H9 (cell line): ENCODE results near the gene CHD9. TPM values are rescaled to one million over a fixed set of nuclear protein-coding genes. Genes with fewer than 3 reads are reported as not detected.
A peak's percentile ranks its signal among the peaks of the same experiment; 100 is the strongest.

Experiments
- DNase-seq: peaks from one replicate; pipeline ENCODE4 v3.0.0-alpha.2; 2017
- H2AFZ ChIP-seq: one replicate; pipeline ENCODE4 v1.6.1; 2013; ENCODE audit warnings: mild to moderate bottlenecking, low read length, control low read depth, moderate library complexity
- H2AK5ac ChIP-seq: 2 replicates; pipeline ENCODE4 v1.6.1; 2013; ENCODE audit warnings: low read length, control low read depth, mixed read lengths; ENCODE audit not compliant: insufficient read length
- H2BK120ac ChIP-seq: one replicate; pipeline ENCODE4 v1.6.1; 2013; ENCODE audit warnings: low read depth, mild to moderate bottlenecking, low read length, control low read depth, inconsistent platforms; ENCODE audit not compliant: poor library complexity, severe bottlenecking
- H2BK12ac ChIP-seq: 2 replicates; pipeline ENCODE4 v1.6.1; 2013; ENCODE audit warnings: low read length, control low read depth, mixed read lengths, low read depth; ENCODE audit not compliant: insufficient read length
- H2BK15ac ChIP-seq: 2 replicates; pipeline ENCODE4 v1.6.1; 2013; ENCODE audit warnings: low read depth, low read length, control low read depth
- H2BK20ac ChIP-seq: one replicate; pipeline ENCODE4 v1.6.1; 2013; ENCODE audit warnings: low read depth, mild to moderate bottlenecking, low read length, control low read depth, inconsistent platforms; ENCODE audit not compliant: poor library complexity, severe bottlenecking
- H2BK5ac ChIP-seq: 2 replicates; pipeline ENCODE4 v1.6.1; 2013; ENCODE audit warnings: low read length, control low read depth, mixed read lengths; ENCODE audit not compliant: insufficient read length
- H3K14ac ChIP-seq: 2 replicates; pipeline ENCODE4 v1.6.1; 2013; ENCODE audit warnings: low read length, control low read depth; ENCODE audit not compliant: insufficient read depth
- H3K18ac ChIP-seq: 2 replicates; pipeline ENCODE4 v1.6.1; 2013; ENCODE audit warnings: low read depth, mild to moderate bottlenecking, mixed read lengths, low read length, control low read depth; ENCODE audit not compliant: insufficient read length
- H3K23ac ChIP-seq: 2 replicates; pipeline ENCODE4 v1.6.1; 2013; ENCODE audit warnings: low read length, control low read depth, mixed read lengths, low read depth; ENCODE audit not compliant: insufficient read length
- H3K23me2 ChIP-seq: 2 replicates; pipeline ENCODE4 v1.6.1; 2013; ENCODE audit warnings: low read depth, mild to moderate bottlenecking, mixed read lengths, low read length, control low read depth; ENCODE audit not compliant: insufficient read length, poor library complexity, severe bottlenecking
- H3K27ac ChIP-seq: 2 replicates; pipeline ENCODE4 v1.5.1; 2013; ENCODE audit warnings: low read length, control low read depth, mixed read lengths, low read depth; ENCODE audit not compliant: insufficient read length
- H3K27me3 ChIP-seq: 2 replicates; pipeline ENCODE4 v1.6.1; 2013; ENCODE audit warnings: low read length, control low read depth, inconsistent platforms; ENCODE audit not compliant: insufficient read depth
- H3K4ac ChIP-seq: 2 replicates; pipeline ENCODE4 v1.6.1; 2013; ENCODE audit warnings: low read depth, mild to moderate bottlenecking, control low read depth, inconsistent platforms, low read length, moderate library complexity
- H3K4me1 ChIP-seq: 2 replicates; pipeline ENCODE4 v1.6.1; 2013; ENCODE audit warnings: low read length, control low read depth, inconsistent platforms; ENCODE audit not compliant: insufficient read depth
- H3K4me2 ChIP-seq: 2 replicates; pipeline ENCODE4 v1.6.1; 2013; ENCODE audit warnings: low read length, control low read depth, mixed read lengths; ENCODE audit not compliant: insufficient read length, insufficient read depth
- H3K56ac ChIP-seq: 2 replicates; pipeline ENCODE4 v1.6.1; 2013; ENCODE audit warnings: low read depth, mild to moderate bottlenecking, mixed read lengths, low read length, control low read depth; ENCODE audit not compliant: insufficient read length
- H3K79me1 ChIP-seq: 2 replicates; pipeline ENCODE4 v1.6.1; 2013; ENCODE audit warnings: low read depth, mild to moderate bottlenecking, moderate library complexity, low read length, control low read depth, inconsistent platforms; ENCODE audit not compliant: insufficient read depth, poor library complexity, severe bottlenecking
- H3K79me2 ChIP-seq: 2 replicates; pipeline ENCODE4 v1.6.1; 2013; ENCODE audit warnings: low read length, control low read depth, inconsistent platforms; ENCODE audit not compliant: insufficient read depth
- H3K9ac ChIP-seq: 2 replicates; pipeline ENCODE4 v1.6.1; 2013; ENCODE audit warnings: low read length, control low read depth, mixed read lengths; ENCODE audit not compliant: insufficient read length; ENCODE audit errors: extremely low read depth
- H3K9me3 ChIP-seq: one replicate; pipeline ENCODE4 v1.6.1; 2013; ENCODE audit warnings: low read depth, low read length, inconsistent platforms; ENCODE audit not compliant: control insufficient read depth
- H3T11ph ChIP-seq: one replicate; pipeline ENCODE4 v1.6.1; 2013; ENCODE audit warnings: mild to moderate bottlenecking, low read length, control low read depth, inconsistent platforms
- H4K20me1 ChIP-seq: one replicate; pipeline ENCODE4 v1.6.1; 2013; ENCODE audit not compliant: control insufficient read depth, insufficient read length, insufficient read depth
- H4K5ac ChIP-seq: 2 replicates; pipeline ENCODE4 v1.6.1; 2013; ENCODE audit warnings: low read depth, mild to moderate bottlenecking, mixed read lengths, low read length, control low read depth; ENCODE audit not compliant: insufficient read length
- H4K8ac ChIP-seq: replicated peaks from 2 replicates; pipeline ENCODE4 v1.6.1; 2013; ENCODE audit warnings: low read length, control low read depth, mixed read lengths, low read depth; ENCODE audit not compliant: insufficient read length
- H4K91ac ChIP-seq: 2 replicates; pipeline ENCODE4 v1.6.1; 2013; ENCODE audit warnings: low read depth, mild to moderate bottlenecking, moderate library complexity, mixed read lengths, low read length, control low read depth; ENCODE audit not compliant: insufficient read length
- H3K27ac Mint-ChIP-seq, 3 experiments: 2 replicates in 2 of 3; 3 replicates in 1 of 3; pipeline ENCODE4 v1.8.0; 2020 to 2021; ENCODE audit warnings: mixed read lengths in 3 of 3, mild to moderate bottlenecking in 1 of 3, moderate library complexity in 1 of 3
- H3K27me3 Mint-ChIP-seq: 2 replicates; pipeline ENCODE4 v1.8.0; 2021; ENCODE audit warnings: low read depth, mild to moderate bottlenecking, moderate library complexity, mixed read lengths
- H3K36me3 Mint-ChIP-seq, 3 experiments: 2 replicates in 2 of 3; 3 replicates in 1 of 3; pipeline ENCODE4 v1.8.0; 2020 to 2021; ENCODE audit warnings: low read depth in 3 of 3, mixed read lengths in 3 of 3; ENCODE audit not compliant: insufficient read depth in 1 of 3
- H3K4me1 Mint-ChIP-seq, 2 experiments: 2 replicates each; pipeline ENCODE4 v1.8.0; 2020; ENCODE audit warnings: mixed read lengths in 2 of 2
- H3K4me3 Mint-ChIP-seq, 2 experiments: 2 replicates in 1 of 2; 3 replicates in 1 of 2; pipeline ENCODE4 v1.8.0; 2020 to 2021; ENCODE audit warnings: mild to moderate bottlenecking in 2 of 2, mixed read lengths in 2 of 2, moderate library complexity in 1 of 2
- H3K9me3 Mint-ChIP-seq, 2 experiments: 2 replicates in 1 of 2; 3 replicates in 1 of 2; pipeline ENCODE4 v1.8.0; 2020; ENCODE audit warnings: mild to moderate bottlenecking in 2 of 2, mixed read lengths in 2 of 2, moderate library complexity in 1 of 2
- CTCF ChIP-seq: fragments of 200-600 bp; sonication (generic); conservative IDR thresholded peaks from 3 replicates; pipeline ENCODE4 v1.8.0; 2021; ENCODE audit warnings: antibody characterized with exemption, mild to moderate bottlenecking
- WGBS: extraction: QIAGEN DNeasy Blood & Tissue Kit; methylation state at CpG from one replicate; pipeline ENCODE4 v1.1.7; 2013; ENCODE audit warnings: missing lambda C conversion rate, low lambda C conversion rate, mixed read lengths; ENCODE audit not compliant: insufficient read length; ENCODE audit errors: extremely low coverage; 5-methylcytosine and 5-hydroxymethylcytosine counted together
- total RNA-seq: library from RNA; stranded (reverse); gene quantifications from 2 replicates; pipeline ENCODE4 v1.2.1, GENCODE V29; 2021

The CHD9 gene
- total RNA-seq, 1 experiment from 2014 or later = 46.2 TPM

- no peaks in the 10 kb centered on the region for H3K9me3 Mint-ChIP-seq
- H3K27ac ChIP-seq = no peak overlapping the region
- H4K8ac ChIP-seq = no peak overlapping the region
- H2BK15ac ChIP-seq = no peak overlapping the region
- no peak overlapping the region for H3K23ac ChIP-seq
- no peaks in the 10 kb centered on the region for H3K9me3 ChIP-seq
- no peak overlapping the region for H2AK5ac ChIP-seq
- H2BK120ac ChIP-seq = no peak overlapping the region
- H3K4ac ChIP-seq = no peak overlapping the region
- no peak overlapping the region for H3T11ph ChIP-seq
- no peaks in the 10 kb centered on the region for H3K79me1 ChIP-seq
- no peak overlapping the region for H4K91ac ChIP-seq
- no peak overlapping the region for H2BK20ac ChIP-seq
- no peak overlapping the region for H3K56ac ChIP-seq
- H4K20me1 ChIP-seq = no peaks in the 10 kb centered on the region
- peaks cover under 1 to 11% (median under 1%) of the 10 kb centered on the region in 3 experiments; a peak in 4 of 7 replicates for H3K36me3 Mint-ChIP-seq
- H3K4me1 Mint-ChIP-seq = peaks cover 17 to 18% of the 10 kb centered on the region in 2 experiments
- no peak overlapping the region for H2AFZ ChIP-seq
- WGBS = no CpG with 5 or more reads among the region's 1 CpG
- H3K4me3 Mint-ChIP-seq = no peak overlapping the region
- no peak overlapping the region for H2BK5ac ChIP-seq
- no peak overlapping the region for H2BK12ac ChIP-seq
- H3K27me3 Mint-ChIP-seq = no peaks in the 10 kb centered on the region
- no peak overlapping the region for H3K18ac ChIP-seq
- no peak overlapping the region for H4K5ac ChIP-seq
- no peaks in the 10 kb centered on the region for H3K4me1 ChIP-seq
- H3K27me3 ChIP-seq = no peaks in the 10 kb centered on the region
- no peaks in the 10 kb centered on the region; the same call in none of the 2 replicates for H3K79me2 ChIP-seq
- peak overlapping the region; percentile 49 to 63 (median 61); a peak in 4 of 7 replicates for H3K27ac Mint-ChIP-seq
- no peak overlapping the region for H3K14ac ChIP-seq
- no peak for DNase-seq
- TF ChIP-seq CTCF = no peak
- no peaks in the 10 kb centered on the region for H3K23me2 ChIP-seq
- no peak overlapping the region for H3K9ac ChIP-seq
- no peak overlapping the region for H3K4me2 ChIP-seq
Observed at GRCh38 chr16:53064081-53064578, 9.3 kb downstream of the CHD9 start.
